GM23248 (cell line): ENCODE measurements around the gene PRUNE2. TPM values are rescaled to one million over a fixed set of nuclear protein-coding genes. Genes with fewer than 3 reads are reported as not detected.

Experiments used
- DNase-seq: peaks from one replicate; pipeline ENCODE4 v3.0.0-alpha.2; 2015
- H2AFZ ChIP-seq: fragments of 200-600 bp; sonication (generic); 2 replicates; pipeline ENCODE4 v1.6.1; 2016; ENCODE audit warnings: antibody characterized with exemption
- H3F3A ChIP-seq: fragments of 200-600 bp; sonication (generic); 2 replicates; pipeline ENCODE4 v1.6.1; 2016; ENCODE audit warnings: mild to moderate bottlenecking, antibody characterized with exemption, mixed run types; ENCODE audit not compliant: insufficient read depth
- H3K27ac ChIP-seq: fragments of 200-600 bp; sonication (generic); 2 replicates; pipeline ENCODE4 v1.5.1; 2016; ENCODE audit warnings: mild to moderate bottlenecking
- H3K27me3 ChIP-seq: fragments of 200-600 bp; sonication (generic); replicated peaks from 2 replicates; pipeline ENCODE4 v1.6.1; 2016; ENCODE audit warnings: mild to moderate bottlenecking; ENCODE audit not compliant: insufficient read depth
- H3K36me3 ChIP-seq: fragments of 200-600 bp; sonication (generic); 2 replicates; pipeline ENCODE4 v1.6.1; 2016; ENCODE audit warnings: low read depth, mild to moderate bottlenecking
- H3K4me1 ChIP-seq: fragments of 200-600 bp; sonication (generic); 2 replicates; pipeline ENCODE4 v1.6.1; 2016; ENCODE audit warnings: mild to moderate bottlenecking; ENCODE audit not compliant: insufficient read depth
- H3K4me2 ChIP-seq: fragments of 200-600 bp; sonication (generic); one replicate; pipeline ENCODE4 v1.6.1; 2016; ENCODE audit warnings: mild to moderate bottlenecking; ENCODE audit not compliant: unreplicated experiment
- H3K4me3 ChIP-seq: fragments of 200-600 bp; sonication (generic); 2 replicates; pipeline ENCODE4 v1.5.1; 2016; ENCODE audit warnings: mild to moderate bottlenecking
- H3K79me2 ChIP-seq: fragments of 200-600 bp; sonication (generic); 2 replicates; pipeline ENCODE4 v1.6.1; 2016; ENCODE audit warnings: mild to moderate bottlenecking; ENCODE audit not compliant: insufficient read depth
- H3K9ac ChIP-seq: fragments of 200-600 bp; sonication (generic); 2 replicates; pipeline ENCODE4 v1.6.1; 2016; ENCODE audit warnings: mild to moderate bottlenecking
- H3K9me2 ChIP-seq: fragments of 200-600 bp; sonication (generic); 2 replicates; pipeline ENCODE4 v1.6.1; 2016; ENCODE audit warnings: mixed run types, mild to moderate bottlenecking, moderate library complexity; ENCODE audit not compliant: insufficient read depth
- H3K9me3 ChIP-seq: fragments of 200-600 bp; sonication (generic); one replicate; pipeline ENCODE4 v1.6.1; 2017; ENCODE audit warnings: low read depth
- H4K20me1 ChIP-seq: fragments of 200-600 bp; sonication (generic); 2 replicates; pipeline ENCODE4 v1.6.0; 2016; ENCODE audit not compliant: insufficient read depth
- EZH2 ChIP-seq: fragments of 200-600 bp; sonication (generic); IDR thresholded peaks from 2 replicates; pipeline ENCODE4 v1.6.1; 2018; ENCODE audit warnings: antibody characterized with exemption, mild to moderate bottlenecking; ENCODE audit not compliant: insufficient read depth, poor library complexity, severe bottlenecking
- EZH2phosphoT487 ChIP-seq: fragments of 200-600 bp; sonication (generic); IDR thresholded peaks from 2 replicates; pipeline ENCODE4 v1.6.1; 2018; ENCODE audit warnings: antibody characterized with exemption, moderate library complexity, mild to moderate bottlenecking, low read depth; ENCODE audit not compliant: insufficient read depth
- WGBS, 2 experiments: methylation state at CpG; one replicate each; pipeline ENCODE4 v1.1.6; 2015 to 2017; ENCODE audit warnings: low lambda C conversion rate in 2 of 2, low coverage in 1 of 2; ENCODE audit errors: missing lambda C conversion rate in 2 of 2; 5-methylcytosine and 5-hydroxymethylcytosine counted together
- in situ Hi-C: fragments of 300-500 bp; cut with MboI; formaldehyde crosslinking; loops from 2 replicates; pipeline ENCODE4 v1.15.0; 2020
- polyA plus RNA-seq: library from polyadenylated mRNA; unstranded; fragments of >200 nt; fragmentation: Nextera tagmentation; extraction: Ambion mirVana; gene quantifications from 2 replicates; pipeline ENCODE4 v1.2.1, GENCODE V29; 2016
- total RNA-seq: library from RNA; depleted of rRNA; stranded (reverse); fragments of >200 nt; shearing (Covaris generic); gene quantifications from 2 replicates; pipeline ENCODE4 v1.2.3, GENCODE V29; 2014

PRUNE2 gene
- total and polyA plus RNA-seq, 2 experiments from 2014 or later = 2.0 to 8.8 TPM

GRCh38 chr9:76927540-76928240, 21.8 kb upstream of the PRUNE2 start:
- no peaks in the 10 kb centered on the region for H3K9me2 ChIP-seq
- no peaks in the 10 kb centered on the region for H3K9me3 ChIP-seq
- in situ Hi-C loops = no loop called here
- peaks cover 24% of the 10 kb centered on the region for H3F3A ChIP-seq
- no peaks in the 10 kb centered on the region for H4K20me1 ChIP-seq
- DNase-seq = peak; percentile 40
- no peak overlapping the region for H3K4me3 ChIP-seq
- no peaks in the 10 kb centered on the region; the same call in 1 of the 2 replicates for H3K27me3 ChIP-seq
- no peak for TF ChIP-seq EZH2
- TF ChIP-seq EZH2phosphoT487 = no peak
- H3K36me3 ChIP-seq = no peaks in the 10 kb centered on the region
- no peak overlapping the region for H3K9ac ChIP-seq
- peaks cover 24% of the 10 kb centered on the region for H3K4me1 ChIP-seq
- no peak overlapping the region for H3K4me2 ChIP-seq
- H3K27ac ChIP-seq = peak overlapping the region; percentile 42; the same call in 1 of the 2 replicates
- no peak overlapping the region for H2AFZ ChIP-seq
- no peaks in the 10 kb centered on the region for H3K79me2 ChIP-seq
- 73 to 76% methylated on average over 5 of the region's 5 CpGs for WGBS, 2 experiments

- Histone ChIP-seq H2AFZ (no peak overlapping the region), H3K79me2 (no peaks in the 10 kb centered on the region), H3K4me3 (no peak overlapping the region), H3K9me3 (no peaks in the 10 kb centered on the region), H3K9ac (peak overlapping the region; percentile 2; the same call in 1 of the 2 replicates), H3K27ac (peak overlapping the region; percentile 42), H3K4me1 (peaks cover 20% of the 10 kb centered on the region), H3K4me2 (peak overlapping the region; percentile 23), H3K36me3 (no peaks in the 10 kb centered on the region), H3F3A (peaks cover 24% of the 10 kb centered on the region), H4K20me1 (no peaks in the 10 kb centered on the region), H3K27me3 (no peaks in the 10 kb centered on the region; the same call in none of the 2 replicates), H3K9me2 (no peaks in the 10 kb centered on the region)
- in situ Hi-C loops = no loop called here
- no peak for TF ChIP-seq EZH2phosphoT487
- no peak for TF ChIP-seq EZH2
- no peak for DNase-seq
- WGBS, 2 experiments = 86 to 91% methylated on average over 6 of the region's 6 CpGs
These were observed 20.9 kb upstream of the PRUNE2 start for GRCh38 chr9:76926846-76927245.

DNA sequence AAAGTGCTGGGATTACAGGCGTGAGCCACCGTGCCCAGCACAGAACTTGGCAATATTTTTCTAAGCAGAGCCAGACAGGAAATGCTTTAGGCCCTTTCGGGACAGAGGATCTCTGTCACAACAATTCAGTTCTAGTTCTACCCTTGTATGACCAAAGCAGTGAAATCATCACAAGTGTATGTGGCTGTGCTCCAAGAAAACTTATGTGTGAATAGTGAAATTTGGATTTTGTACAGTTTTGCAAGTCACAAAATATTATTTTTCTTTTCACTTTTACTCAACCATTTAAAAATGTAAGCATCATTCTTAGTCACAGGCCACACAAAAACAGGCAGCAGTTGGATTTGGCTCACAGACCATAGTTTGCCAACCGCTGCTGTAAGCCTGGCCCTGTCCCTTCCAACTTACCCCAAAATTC, 20.4 kb upstream of the PRUNE2 start:
- H2AFZ ChIP-seq = no peak overlapping the region
- H3K27me3 ChIP-seq = no peaks in the 10 kb centered on the region; the same call in none of the 2 replicates
- peak overlapping the region; percentile 2; the same call in 1 of the 2 replicates for H3K9ac ChIP-seq
- peaks cover 24% of the 10 kb centered on the region for H3F3A ChIP-seq
- no peaks in the 10 kb centered on the region for H4K20me1 ChIP-seq
- in situ Hi-C loops = no loop called here
- no peaks in the 10 kb centered on the region for H3K9me3 ChIP-seq
- no peaks in the 10 kb centered on the region for H3K79me2 ChIP-seq
- H3K4me2 ChIP-seq = peak overlapping the region; percentile 23
- H3K27ac ChIP-seq = peak overlapping the region; percentile 64
- WGBS, 2 experiments = 16 to 17% methylated on average over 4 of the region's 4 CpGs
- H3K9me2 ChIP-seq = no peaks in the 10 kb centered on the region
- no peak for TF ChIP-seq EZH2
- TF ChIP-seq EZH2phosphoT487 = no peak
- peaks cover 20% of the 10 kb centered on the region for H3K4me1 ChIP-seq
- no peak overlapping the region for H3K4me3 ChIP-seq
- H3K36me3 ChIP-seq = no peaks in the 10 kb centered on the region
- peak; percentile 96 for DNase-seq

GRCh38 chr9:76921165-76921564, 15.3 kb upstream of the PRUNE2 start:
- no peak for TF ChIP-seq EZH2
- TF ChIP-seq EZH2phosphoT487 = no peak
- DNase-seq = no peak
- no peaks in the 10 kb centered on the region for H3K4me1 ChIP-seq
- no peak overlapping the region for H3K9ac ChIP-seq
- in situ Hi-C loops = no loop called here
- H3K27me3 ChIP-seq = peaks cover 22% of the 10 kb centered on the region
- no peaks in the 10 kb centered on the region for H3K9me3 ChIP-seq
- no peaks in the 10 kb centered on the region for H3K36me3 ChIP-seq
- H3K79me2 ChIP-seq = no peaks in the 10 kb centered on the region
- WGBS, 2 experiments = 46 to 50% methylated on average over 1 of the region's 1 CpG
- no peaks in the 10 kb centered on the region for H4K20me1 ChIP-seq
- H3K27ac ChIP-seq = no peak overlapping the region
- H3K9me2 ChIP-seq = no peaks in the 10 kb centered on the region
- no peak overlapping the region for H3K4me3 ChIP-seq
- peaks cover 5% of the 10 kb centered on the region for H3F3A ChIP-seq
- no peak overlapping the region for H3K4me2 ChIP-seq
- no peak overlapping the region for H2AFZ ChIP-seq
